Measurements from ENCODE around the gene BNIP5.

BNIP5 gene

GRCh38 chr6:36324715-36325114 is 12.0 kb downstream of the BNIP5 start:
- no peak for TF ChIP-seq CTCF (IDR thresholded peaks at IDR 0.05; ENCODE audit: control insufficient read depth, insufficient read depth, low read depth, low read length, missing control alignments)
- DNase-seq (ENCODE audit: low read depth): no peak
- no peak overlapping the region for H3K4me3 ChIP-seq (ENCODE audit: control insufficient read depth, low read depth, low read length)

GRCh38 chr6:36324191-36324590 is 12.5 kb downstream of the BNIP5 start:
- no peak for DNase-seq (ENCODE audit: low read depth)

GRCh38 chr6:36323062-36323461 is 13.6 kb downstream of the BNIP5 start:
- no peak for DNase-seq (ENCODE audit: low read depth)
- no peak overlapping the region for H3K4me3 ChIP-seq (ENCODE audit: control insufficient read depth, low read depth, low read length)
- TF ChIP-seq CTCF (IDR thresholded peaks at IDR 0.05; ENCODE audit: control insufficient read depth, insufficient read depth, low read depth, low read length, missing control alignments): no peak

More at GRCh38 chr6:36324191-36324590, 12.5 kb downstream of the BNIP5 start:
- TF ChIP-seq CTCF (IDR thresholded peaks at IDR 0.05; ENCODE audit: control insufficient read depth, insufficient read depth, low read depth, low read length, missing control alignments): no peak
- no peak overlapping the region for H3K4me3 ChIP-seq (ENCODE audit: control insufficient read depth, low read depth, low read length)

GRCh38 chr6:36322591-36322990 is 14.1 kb downstream of the BNIP5 start:
- TF ChIP-seq CTCF (IDR thresholded peaks at IDR 0.05; ENCODE audit: control insufficient read depth, insufficient read depth, low read depth, low read length, missing control alignments): no peak
- no peak overlapping the region for H3K4me3 ChIP-seq (ENCODE audit: control insufficient read depth, low read depth, low read length)
- no peak for DNase-seq (ENCODE audit: low read depth)

- no peak for TF ChIP-seq CTCF (IDR thresholded peaks at IDR 0.05; ENCODE audit: control insufficient read depth, insufficient read depth, low read depth, low read length, missing control alignments)
- DNase-seq (ENCODE audit: low read depth): no peak
- H3K4me3 ChIP-seq (ENCODE audit: control insufficient read depth, low read depth, low read length): no peak overlapping the region
Measured at GRCh38 chr6:36320475-36320874, 16.2 kb downstream of the BNIP5 start.

GRCh38 chr6:36319821-36320220 is 16.9 kb downstream of the BNIP5 start:
- H3K4me3 ChIP-seq (ENCODE audit: control insufficient read depth, low read depth, low read length): no peak overlapping the region
- TF ChIP-seq CTCF (IDR thresholded peaks at IDR 0.05; ENCODE audit: control insufficient read depth, insufficient read depth, low read depth, low read length, missing control alignments): no peak
- DNase-seq (ENCODE audit: low read depth): no peak

GRCh38 chr6:36319436-36319762 is 17.3 kb downstream of the BNIP5 start:
- no peak overlapping the region for H3K4me3 ChIP-seq (ENCODE audit: control insufficient read depth, low read depth, low read length)
- no peak for DNase-seq (ENCODE audit: low read depth)
- TF ChIP-seq CTCF (IDR thresholded peaks at IDR 0.05; ENCODE audit: control insufficient read depth, insufficient read depth, low read depth, low read length, missing control alignments): no peak
